RWPE2 (cell line): ENCODE data around the gene SCYGR7.

Source experiments
- ATAC-seq: fragments of 200-7000 bp; cut with Tn5 transposase; 3 replicates; pipeline ENCODE4 v1.9.1; 2021; ENCODE audit warnings: low read depth
- DNase-seq: peaks from one replicate; pipeline ENCODE4 v3.0.0-alpha.2; 2020; ENCODE audit warnings: low spot score
- H3K27ac ChIP-seq: fragments of 450-650 bp; 2 replicates; pipeline ENCODE4 v1.5.1; 2017; ENCODE audit warnings: mild to moderate bottlenecking; ENCODE audit not compliant: poor library complexity, severe bottlenecking
- H3K27me3 ChIP-seq: fragments of 250-450 bp; sonication (Bioruptor Pico); 2 replicates; pipeline ENCODE4 v1.5.1; 2021; ENCODE audit warnings: mild to moderate bottlenecking, moderate library complexity; ENCODE audit not compliant: insufficient read depth, poor library complexity, severe bottlenecking
- H3K36me3 ChIP-seq: fragments of 250-450 bp; sonication (Bioruptor Pico); 2 replicates; pipeline ENCODE4 v1.5.1; 2020; ENCODE audit warnings: low read depth, mild to moderate bottlenecking, moderate library complexity
- H3K4me1 ChIP-seq: fragments of 250-450 bp; sonication (Bioruptor Pico); 2 replicates; pipeline ENCODE4 v1.5.1; 2021; ENCODE audit warnings: mild to moderate bottlenecking, moderate library complexity; ENCODE audit not compliant: insufficient read depth, poor library complexity, severe bottlenecking
- H3K4me3 ChIP-seq: fragments of 250-450 bp; sonication (Bioruptor Pico); 2 replicates; pipeline ENCODE4 v1.5.1; 2021; ENCODE audit warnings: mild to moderate bottlenecking, moderate library complexity; ENCODE audit not compliant: severe bottlenecking
- H3K9me3 ChIP-seq: fragments of 250-450 bp; sonication (Bioruptor Pico); 2 replicates; pipeline ENCODE4 v1.5.1; 2021; ENCODE audit warnings: mild to moderate bottlenecking, moderate library complexity; ENCODE audit not compliant: severe bottlenecking
- TF ChIP-seq, protein P1 (sequence below): fragments of 450-650 bp; IDR thresholded peaks from one replicate; pipeline ENCODE4 v1.5.1; 2017; ENCODE audit warnings: mild to moderate bottlenecking, moderate library complexity; ENCODE audit not compliant: poor library complexity, severe bottlenecking

The SCYGR7 gene

GRCh38 chr2:227759411-227760118, 31.4 kb downstream of the SCYGR7 start:
- no peaks in the 10 kb centered on the region for H3K4me1 ChIP-seq
- ATAC-seq, result peak; percentile 93
- no peak overlapping the region for H3K27ac ChIP-seq
- H3K4me3 ChIP-seq, result no peak overlapping the region
- no peak for DNase-seq
- H3K9me3 ChIP-seq, result no peaks in the 10 kb centered on the region
- H3K27me3 ChIP-seq, result no peaks in the 10 kb centered on the region
- H3K36me3 ChIP-seq, result no peaks in the 10 kb centered on the region
- TF ChIP-seq, protein P1, sequence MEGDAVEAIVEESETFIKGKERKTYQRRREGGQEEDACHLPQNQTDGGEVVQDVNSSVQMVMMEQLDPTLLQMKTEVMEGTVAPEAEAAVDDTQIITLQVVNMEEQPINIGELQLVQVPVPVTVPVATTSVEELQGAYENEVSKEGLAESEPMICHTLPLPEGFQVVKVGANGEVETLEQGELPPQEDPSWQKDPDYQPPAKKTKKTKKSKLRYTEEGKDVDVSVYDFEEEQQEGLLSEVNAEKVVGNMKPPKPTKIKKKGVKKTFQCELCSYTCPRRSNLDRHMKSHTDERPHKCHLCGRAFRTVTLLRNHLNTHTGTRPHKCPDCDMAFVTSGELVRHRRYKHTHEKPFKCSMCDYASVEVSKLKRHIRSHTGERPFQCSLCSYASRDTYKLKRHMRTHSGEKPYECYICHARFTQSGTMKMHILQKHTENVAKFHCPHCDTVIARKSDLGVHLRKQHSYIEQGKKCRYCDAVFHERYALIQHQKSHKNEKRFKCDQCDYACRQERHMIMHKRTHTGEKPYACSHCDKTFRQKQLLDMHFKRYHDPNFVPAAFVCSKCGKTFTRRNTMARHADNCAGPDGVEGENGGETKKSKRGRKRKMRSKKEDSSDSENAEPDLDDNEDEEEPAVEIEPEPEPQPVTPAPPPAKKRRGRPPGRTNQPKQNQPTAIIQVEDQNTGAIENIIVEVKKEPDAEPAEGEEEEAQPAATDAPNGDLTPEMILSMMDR, result no peak

DNA sequence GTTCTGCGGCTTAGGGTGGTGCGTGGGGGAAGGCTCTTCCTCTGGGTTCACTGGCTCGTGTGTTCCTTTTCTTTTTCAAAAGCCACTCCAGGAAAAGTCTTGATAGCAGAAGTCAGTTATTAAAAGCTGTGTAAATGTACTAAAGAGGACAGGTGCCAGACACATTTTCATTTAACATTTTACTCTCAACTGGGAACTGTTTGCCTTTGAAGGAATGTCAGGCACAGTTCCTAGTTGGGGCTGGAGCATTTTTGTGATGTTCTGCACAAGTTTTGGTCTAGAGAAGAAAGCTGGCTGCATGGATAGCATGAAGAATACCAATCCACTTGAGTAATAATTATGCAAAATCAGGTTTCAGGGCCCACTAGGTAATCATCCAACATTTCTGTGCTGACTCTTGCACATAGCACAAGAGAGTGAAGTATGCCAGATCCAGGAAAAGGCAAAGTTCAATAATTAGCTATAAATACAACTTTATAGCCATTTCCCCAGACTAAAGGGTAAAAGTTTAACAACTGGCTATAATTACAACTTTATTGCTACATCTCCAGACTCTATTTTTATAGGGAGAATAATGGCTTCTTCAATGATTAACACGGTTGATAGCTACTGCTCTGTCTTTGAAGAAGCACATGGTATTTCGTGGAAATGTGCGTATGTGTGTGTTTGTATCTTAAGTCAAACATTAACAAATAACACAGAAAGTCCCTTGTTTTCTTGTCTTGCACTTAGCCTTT, 33.8 kb downstream of the SCYGR7 start:
- Histone ChIP-seq H3K4me1 (no peaks in the 10 kb centered on the region), H3K27ac (no peak overlapping the region), H3K9me3 (no peaks in the 10 kb centered on the region), H3K36me3 (no peaks in the 10 kb centered on the region), H3K4me3 (no peak overlapping the region), H3K27me3 (no peaks in the 10 kb centered on the region)
- ATAC-seq (no peak), DNase-seq (no peak)
- TF ChIP-seq, protein P1, result no peak

GRCh38 chr2:227765788-227766372, 37.7 kb downstream of the SCYGR7 start:
- Histone ChIP-seq H3K9me3 (no peaks in the 10 kb centered on the region), H3K4me3 (no peak overlapping the region), H3K27me3 (no peaks in the 10 kb centered on the region), H3K4me1 (no peaks in the 10 kb centered on the region), H3K36me3 (no peaks in the 10 kb centered on the region), H3K27ac (no peak overlapping the region)
- DNase-seq (no peak), ATAC-seq (no peak)
- TF ChIP-seq, protein P1, result no peak

- H3K9me3 ChIP-seq, result no peaks in the 10 kb centered on the region
- no peaks in the 10 kb centered on the region for H3K27me3 ChIP-seq
- TF ChIP-seq, protein P1, result peak; percentile 91
- no peaks in the 10 kb centered on the region for H3K36me3 ChIP-seq
- no peak overlapping the region for H3K27ac ChIP-seq
- ATAC-seq (peak; percentile 98), DNase-seq (no peak)
- H3K4me1 ChIP-seq, result no peaks in the 10 kb centered on the region
- no peak overlapping the region for H3K4me3 ChIP-seq
Measured at GRCh38 chr2:227766373-227766883, 38.3 kb downstream of the SCYGR7 start.
